ENCODE results near the gene PLA2G4A.

The PLA2G4A gene

GRCh38 chr1:186811892-186812291 is 16.9 kb upstream of the PLA2G4A start:
- Mint-ChIP-seq H3K36me3 (no peaks in the 10 kb centered on the region), H3K9me3 (no peaks in the 10 kb centered on the region), H3K4me3 (no peak overlapping the region), H3K27ac (no peak overlapping the region), H3K4me1 (no peaks in the 10 kb centered on the region), H3K27me3 (no peaks in the 10 kb centered on the region)
- no peak for ATAC-seq

GRCh38 chr1:186812570-186812969 is 16.2 kb upstream of the PLA2G4A start:
- Mint-ChIP-seq H3K9me3 (no peaks in the 10 kb centered on the region), H3K27me3 (no peaks in the 10 kb centered on the region), H3K4me3 (no peak overlapping the region), H3K4me1 (no peaks in the 10 kb centered on the region), H3K36me3 (no peaks in the 10 kb centered on the region), H3K27ac (no peak overlapping the region)
- no peak for ATAC-seq

- H3K36me3 Mint-ChIP-seq = no peaks in the 10 kb centered on the region
- ATAC-seq = no peak
- H3K9me3 Mint-ChIP-seq = no peaks in the 10 kb centered on the region
- no peaks in the 10 kb centered on the region for H3K4me1 Mint-ChIP-seq
- no peak overlapping the region for H3K4me3 Mint-ChIP-seq
- no peaks in the 10 kb centered on the region for H3K27me3 Mint-ChIP-seq
- H3K27ac Mint-ChIP-seq = no peak overlapping the region
These were observed 15.3 kb upstream of the PLA2G4A start for GRCh38 chr1:186813420-186813819.

GRCh38 chr1:186819126-186819525 is 9.6 kb upstream of the PLA2G4A start:
- Mint-ChIP-seq H3K4me1 (no peaks in the 10 kb centered on the region), H3K4me3 (no peak overlapping the region), H3K9me3 (no peaks in the 10 kb centered on the region), H3K27me3 (no peaks in the 10 kb centered on the region), H3K36me3 (no peaks in the 10 kb centered on the region), H3K27ac (no peak overlapping the region)
- ATAC-seq = no peak

- Mint-ChIP-seq H3K4me3 (no peak overlapping the region), H3K4me1 (no peaks in the 10 kb centered on the region), H3K27ac (no peak overlapping the region), H3K36me3 (no peaks in the 10 kb centered on the region), H3K27me3 (no peaks in the 10 kb centered on the region), H3K9me3 (no peaks in the 10 kb centered on the region)
- ATAC-seq = no peak
These were observed 9.2 kb upstream of the PLA2G4A start for GRCh38 chr1:186819563-186819962.

- no peak overlapping the region for H3K27ac Mint-ChIP-seq
- ATAC-seq = no peak
- H3K36me3 Mint-ChIP-seq = no peaks in the 10 kb centered on the region
- peaks cover 9% of the 10 kb centered on the region for H3K27me3 Mint-ChIP-seq
- H3K4me1 Mint-ChIP-seq = peaks cover 16% of the 10 kb centered on the region
- H3K9me3 Mint-ChIP-seq = no peaks in the 10 kb centered on the region
- H3K4me3 Mint-ChIP-seq = no peak overlapping the region
These were observed 1.2 kb downstream of the PLA2G4A start for GRCh38 chr1:186829686-186830587.

GRCh38 chr1:186831168-186831567 is 2.4 kb downstream of the PLA2G4A start:
- ATAC-seq = no peak
- Mint-ChIP-seq H3K4me3 (no peak overlapping the region), H3K27me3 (peaks cover 9% of the 10 kb centered on the region), H3K27ac (no peak overlapping the region), H3K4me1 (peaks cover 16% of the 10 kb centered on the region), H3K9me3 (no peaks in the 10 kb centered on the region), H3K36me3 (no peaks in the 10 kb centered on the region)

GRCh38 chr1:186834399-186834958 is 5.7 kb downstream of the PLA2G4A start:
- Mint-ChIP-seq H3K9me3 (peaks cover 4% of the 10 kb centered on the region), H3K27me3 (peaks cover 9% of the 10 kb centered on the region), H3K36me3 (no peaks in the 10 kb centered on the region), H3K4me3 (no peak overlapping the region), H3K27ac (no peak overlapping the region), H3K4me1 (peaks cover 7% of the 10 kb centered on the region)
- ATAC-seq = no peak

- peaks cover 4% of the 10 kb centered on the region for H3K9me3 Mint-ChIP-seq
- no peak overlapping the region for H3K27ac Mint-ChIP-seq
- peaks cover 9% of the 10 kb centered on the region for H3K27me3 Mint-ChIP-seq
- no peak for ATAC-seq
- peaks cover 7% of the 10 kb centered on the region for H3K4me1 Mint-ChIP-seq
- H3K36me3 Mint-ChIP-seq = no peaks in the 10 kb centered on the region
- no peak overlapping the region for H3K4me3 Mint-ChIP-seq
These were observed 6.7 kb downstream of the PLA2G4A start for GRCh38 chr1:186835448-186835847.

GRCh38 chr1:186837806-186838205 is 9.1 kb downstream of the PLA2G4A start:
- H3K9me3 Mint-ChIP-seq = peaks cover 4% of the 10 kb centered on the region
- H3K27me3 Mint-ChIP-seq = no peaks in the 10 kb centered on the region
- no peak for ATAC-seq
- no peak overlapping the region for H3K4me3 Mint-ChIP-seq
- H3K4me1 Mint-ChIP-seq = no peaks in the 10 kb centered on the region
- no peak overlapping the region for H3K27ac Mint-ChIP-seq
- no peaks in the 10 kb centered on the region for H3K36me3 Mint-ChIP-seq

GRCh38 chr1:186838380-186839040 is 9.8 kb downstream of the PLA2G4A start:
- H3K4me3 Mint-ChIP-seq = no peak overlapping the region

GRCh38 chr1:186839041-186839400 is 10.3 kb downstream of the PLA2G4A start:
- ATAC-seq = no peak
- Mint-ChIP-seq H3K27ac (no peak overlapping the region), H3K4me1 (no peaks in the 10 kb centered on the region), H3K36me3 (no peaks in the 10 kb centered on the region), H3K9me3 (peaks cover 4% of the 10 kb centered on the region), H3K27me3 (no peaks in the 10 kb centered on the region), H3K4me3 (no peak overlapping the region)

More at GRCh38 chr1:186838380-186839040, 9.8 kb downstream of the PLA2G4A start:
- Mint-ChIP-seq H3K36me3 (no peaks in the 10 kb centered on the region), H3K27me3 (no peaks in the 10 kb centered on the region), H3K27ac (no peak overlapping the region), H3K9me3 (peaks cover 4% of the 10 kb centered on the region), H3K4me1 (no peaks in the 10 kb centered on the region)
- ATAC-seq = no peak

GRCh38 chr1:186841599-186841998 is 12.8 kb downstream of the PLA2G4A start:
- H3K36me3 Mint-ChIP-seq = no peaks in the 10 kb centered on the region
- ATAC-seq = no peak
- no peaks in the 10 kb centered on the region for H3K27me3 Mint-ChIP-seq
- H3K4me1 Mint-ChIP-seq = no peaks in the 10 kb centered on the region
- no peak overlapping the region for H3K27ac Mint-ChIP-seq
- peaks cover 4% of the 10 kb centered on the region for H3K9me3 Mint-ChIP-seq
- H3K4me3 Mint-ChIP-seq = no peak overlapping the region

- no peak overlapping the region for H3K4me3 Mint-ChIP-seq
These were observed 13.8 kb downstream of the PLA2G4A start for GRCh38 chr1:186842547-186842946.

GRCh38 chr1:186843226-186843625 is 14.5 kb downstream of the PLA2G4A start:
- ATAC-seq = no peak
- Mint-ChIP-seq H3K9me3 (no peaks in the 10 kb centered on the region), H3K4me1 (no peaks in the 10 kb centered on the region), H3K27ac (no peak overlapping the region), H3K36me3 (no peaks in the 10 kb centered on the region), H3K4me3 (no peak overlapping the region), H3K27me3 (no peaks in the 10 kb centered on the region)

More at GRCh38 chr1:186842547-186842946, 13.8 kb downstream of the PLA2G4A start:
- H3K27ac Mint-ChIP-seq = no peak overlapping the region
- no peak for ATAC-seq
- no peaks in the 10 kb centered on the region for H3K4me1 Mint-ChIP-seq
- H3K36me3 Mint-ChIP-seq = no peaks in the 10 kb centered on the region
- no peaks in the 10 kb centered on the region for H3K9me3 Mint-ChIP-seq
- no peaks in the 10 kb centered on the region for H3K27me3 Mint-ChIP-seq

- Mint-ChIP-seq H3K9me3 (no peaks in the 10 kb centered on the region), H3K27me3 (no peaks in the 10 kb centered on the region), H3K4me1 (no peaks in the 10 kb centered on the region), H3K36me3 (no peaks in the 10 kb centered on the region), H3K27ac (no peak overlapping the region), H3K4me3 (no peak overlapping the region)
- no peak for ATAC-seq
These were observed 15.2 kb downstream of the PLA2G4A start for GRCh38 chr1:186843931-186844330.

All from stimulated activated memory B cell treated with anti-CD40 and anti-IgM and Interleukin-4, amounts not matched to agents 10 μg/mL and 1 μg/mL and 100 μg/mL, for 72 hours (primary cell).